ENCODE results near the gene ABCG5.

The ABCG5 gene

GRCh38 chr2:43838560-43839267, at the start of gene ABCG5, which contains the start of gene ABCG8:
ABCG5 (minus strand) TSS chr2:43838839; CDS start chr2:43838679, 160 bp downstream.
ABCG8 (plus strand) TSS chr2:43838971; CDS start chr2:43839054, 83 bp downstream.
- DNase-seq = no peak

- no peak for DNase-seq
These were observed 48.5 kb upstream of the ABCG5 start for GRCh38 chr2:43887176-43887575.

- no peak for DNase-seq
These were observed 46.5 kb upstream of the ABCG5 start for GRCh38 chr2:43885132-43885632.

GRCh38 chr2:43884689-43885088, 46.0 kb upstream of the ABCG5 start:
- no peak for DNase-seq

- DNase-seq = no peak
These were observed 43.7 kb upstream of the ABCG5 start for GRCh38 chr2:43882312-43882711.

GRCh38 chr2:43880952-43881351, 42.3 kb upstream of the ABCG5 start:
- DNase-seq = no peak

- DNase-seq = no peak
These were observed 41.8 kb upstream of the ABCG5 start for GRCh38 chr2:43880471-43880870.

- DNase-seq = no peak
These were observed 40.6 kb upstream of the ABCG5 start for GRCh38 chr2:43879261-43879660.

GRCh38 chr2:43877782-43878464, 39.3 kb upstream of the ABCG5 start:
- DNase-seq = peak; percentile 57

GRCh38 chr2:43874776-43875451, 36.3 kb upstream of the ABCG5 start:
- no peak for DNase-seq

GRCh38 chr2:43872151-43872550, 33.5 kb upstream of the ABCG5 start:
- no peak for DNase-seq

GRCh38 chr2:43855292-43855691, 16.7 kb upstream of the ABCG5 start:
- DNase-seq = no peak

GRCh38 chr2:43854671-43855070, 16.0 kb upstream of the ABCG5 start:
- DNase-seq = no peak

GRCh38 chr2:43853141-43854081, 14.8 kb upstream of the ABCG5 start:
- no peak for DNase-seq

- DNase-seq = no peak
These were observed 13.6 kb upstream of the ABCG5 start for GRCh38 chr2:43852196-43852730.

- no peak for DNase-seq
These were observed 12.7 kb upstream of the ABCG5 start for GRCh38 chr2:43851011-43851980.

- no peak for DNase-seq
These were observed 9.6 kb upstream of the ABCG5 start for GRCh38 chr2:43848214-43848613.

- no peak for DNase-seq
These were observed 7.6 kb upstream of the ABCG5 start for GRCh38 chr2:43846140-43846793.

GRCh38 chr2:43845181-43845580, 6.5 kb upstream of the ABCG5 start:
- DNase-seq = no peak

GRCh38 chr2:43842866-43843226, 4.2 kb upstream of the ABCG5 start:
- DNase-seq = no peak
